Pulmonary artery endothelial cell (primary cell): ENCODE measurements around the gene CENPC. TPM values are rescaled to one million over a fixed set of nuclear protein-coding genes. Genes with fewer than 3 reads are reported as not detected.
"Not testable (repeated sequence)": the region's sequence is repeated elsewhere in the genome, so short reads cannot be mapped to it uniquely, and the experiment has no call there.

Experiments used
- DNase-seq: peaks from one replicate; pipeline ENCODE4 v3.0.0-alpha.2; 2011; ENCODE audit warnings: low read depth, low spot score
- total RNA-seq: library from RNA; depleted of rRNA; stranded (reverse); fragments of >200 nt; gene quantifications from 2 replicates; pipeline ENCODE4 v1.2.3, GENCODE V29; 2014

CENPC gene
- total RNA-seq, 1 donor from 2014 or later = 11.9 TPM

DNA sequence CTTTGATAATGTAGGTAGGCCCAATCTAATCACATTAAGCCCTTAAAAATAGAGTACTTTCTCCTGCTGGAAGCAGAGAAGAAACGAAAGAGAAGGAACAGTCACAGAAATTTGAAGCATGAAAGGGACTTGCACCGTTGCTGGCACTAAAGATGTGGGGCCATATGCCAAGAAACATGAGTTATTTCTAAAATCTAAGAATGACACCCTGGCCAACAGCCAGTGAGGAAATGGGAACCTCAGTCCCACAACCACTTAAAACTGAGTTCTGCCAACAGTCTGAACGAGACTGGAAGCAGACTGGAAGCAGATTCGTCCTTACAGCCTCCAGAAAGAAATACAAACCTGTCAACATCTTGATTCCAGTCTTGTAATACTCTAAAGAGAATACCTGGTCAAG, 70.1 kb downstream of the CENPC start:
- DNase-seq = no peak

DNA sequence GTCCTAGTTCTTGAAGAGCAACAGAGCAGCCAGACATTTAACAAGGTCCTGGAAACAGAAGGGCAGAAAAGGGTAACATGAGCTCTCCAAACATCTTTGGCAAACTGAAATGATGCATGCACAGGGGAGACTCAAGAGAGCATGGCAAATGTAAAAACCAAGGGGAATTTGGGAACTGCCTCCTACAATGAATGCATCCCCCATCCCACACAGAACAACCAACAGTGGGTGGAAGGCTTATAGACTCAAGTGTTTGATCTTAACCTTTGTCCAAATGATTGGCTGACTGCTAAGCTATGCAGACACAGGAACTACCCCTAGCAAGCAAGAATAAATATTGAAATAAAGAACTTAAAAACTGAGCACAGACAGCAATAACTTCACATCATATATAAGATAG, 74.4 kb downstream of the CENPC start:
- DNase-seq = no peak

DNA sequence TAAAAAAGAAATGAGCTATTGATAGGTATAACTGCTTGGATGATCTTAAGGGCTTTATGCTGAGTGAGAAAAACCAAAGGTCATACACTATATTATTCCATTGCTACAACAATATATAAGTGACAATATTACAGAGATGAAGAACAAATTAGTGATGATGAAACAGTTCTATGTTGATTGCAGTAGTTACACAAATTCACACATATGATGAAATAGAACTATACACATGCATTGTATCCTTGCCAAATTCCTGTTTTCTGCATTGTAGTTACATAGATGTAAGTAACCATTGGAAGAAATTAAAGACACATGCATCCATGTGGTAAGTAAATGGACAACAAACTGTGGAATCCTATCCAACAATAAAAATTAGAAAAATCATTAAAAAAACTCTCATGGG, 76.5 kb downstream of the CENPC start:
- no peak for DNase-seq

DNA sequence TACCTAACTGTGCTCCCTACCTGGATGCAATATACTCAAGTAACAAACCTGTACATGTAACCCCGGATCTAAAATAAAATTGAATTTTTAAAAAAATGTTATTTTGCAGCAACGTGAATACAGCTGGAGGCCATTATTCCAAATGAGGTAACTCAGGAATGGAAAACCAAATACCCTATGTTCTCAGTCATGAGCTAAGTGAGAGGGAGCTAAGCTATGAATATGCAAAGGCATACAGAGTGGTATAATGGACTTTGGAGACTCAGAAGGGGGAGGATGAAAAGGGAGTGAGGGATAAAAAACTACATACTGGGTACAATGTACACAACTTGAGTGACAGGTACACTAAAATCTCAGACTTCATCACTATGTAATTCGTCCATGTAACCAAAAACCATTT, 78.6 kb downstream of the CENPC start:
- no peak for DNase-seq

DNA sequence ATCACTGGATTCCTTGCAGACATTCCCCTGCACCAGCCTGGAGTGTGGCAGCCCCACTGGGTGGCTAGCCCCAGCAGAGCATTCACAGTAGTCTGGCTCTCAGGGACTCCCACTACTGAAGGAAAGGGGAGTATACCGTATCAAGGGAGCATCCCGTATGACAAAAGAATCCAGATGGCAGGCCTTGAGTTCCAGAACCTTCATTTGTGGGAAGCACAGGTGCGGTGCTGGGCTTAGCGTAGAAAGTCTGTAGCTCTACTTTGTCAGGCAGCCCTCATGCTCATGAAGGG, 79.6 kb downstream of the CENPC start:
- no peak for DNase-seq

DNA sequence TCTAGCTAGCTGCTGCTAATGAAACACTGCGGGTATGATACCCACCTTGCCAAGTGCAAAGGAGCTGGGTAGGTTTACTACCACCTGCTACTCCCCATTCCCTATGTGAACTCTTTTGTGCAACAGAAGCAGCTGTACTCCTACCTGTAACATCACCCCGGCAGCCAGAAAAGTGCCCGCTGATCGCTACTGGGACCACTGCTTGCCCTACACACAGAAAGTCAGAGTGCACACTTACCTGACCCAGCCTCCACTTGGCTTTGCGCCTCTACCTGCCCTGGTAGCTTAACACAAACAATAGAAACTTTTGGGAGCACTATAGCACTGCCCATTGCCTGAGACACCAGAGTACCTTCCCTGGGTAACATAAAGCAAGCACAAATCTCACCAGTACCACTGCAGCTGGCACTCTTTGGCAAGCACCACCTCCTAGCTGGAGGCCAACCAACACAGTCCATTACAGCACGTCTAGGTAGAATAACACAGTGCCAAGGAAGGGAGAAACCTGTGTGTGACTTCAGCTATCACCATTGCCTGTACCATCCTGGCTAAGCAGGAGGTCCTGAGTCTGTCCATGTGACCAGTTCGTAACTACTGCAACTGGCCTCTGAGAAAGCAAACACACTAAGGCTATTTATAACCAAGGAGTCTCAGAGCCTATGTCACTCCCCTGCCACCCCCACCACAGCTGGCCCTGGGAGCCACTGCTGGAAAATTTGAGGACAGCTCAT, 80.1 kb downstream of the CENPC start:
- no peak for DNase-seq

DNA sequence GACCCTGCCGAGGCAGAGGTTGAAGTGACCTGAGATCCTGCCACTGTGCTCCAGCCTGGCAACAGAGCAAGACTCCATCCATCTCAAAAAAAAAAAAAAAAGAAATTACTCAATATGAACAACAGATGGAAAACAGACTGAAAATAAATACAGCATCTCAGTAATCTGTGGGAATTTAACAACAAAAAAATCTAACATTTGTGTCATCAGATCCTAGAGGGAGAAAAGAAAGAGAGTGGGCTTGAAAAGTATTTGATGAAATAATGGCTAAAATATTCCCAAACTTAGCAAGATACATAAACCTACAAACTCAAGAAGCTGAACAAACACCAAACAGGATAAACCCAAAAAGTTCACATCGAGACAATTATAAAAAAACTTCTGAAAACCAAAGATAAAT, 84.7 kb downstream of the CENPC start:
- DNase-seq = no peak

DNA sequence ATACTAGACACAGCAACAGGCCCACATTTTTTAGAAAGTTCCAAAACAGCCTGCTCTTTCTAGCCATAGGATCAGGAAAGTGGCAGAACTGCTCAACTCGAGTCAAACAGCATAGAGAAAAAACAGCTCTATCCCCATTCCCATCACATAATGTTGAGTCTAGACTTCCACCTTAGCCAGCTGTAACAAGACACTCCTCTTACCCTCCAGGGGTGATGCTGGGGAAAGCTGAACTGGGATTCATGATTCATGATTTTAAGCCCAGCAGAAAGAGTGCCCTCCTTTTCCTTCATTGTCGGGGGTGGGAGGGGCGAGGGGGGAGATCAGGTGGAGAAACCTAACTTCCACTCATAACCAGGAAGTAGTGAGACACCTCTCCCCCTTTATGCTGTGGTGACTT, 86.1 kb downstream of the CENPC start:
- no peak for DNase-seq

DNA sequence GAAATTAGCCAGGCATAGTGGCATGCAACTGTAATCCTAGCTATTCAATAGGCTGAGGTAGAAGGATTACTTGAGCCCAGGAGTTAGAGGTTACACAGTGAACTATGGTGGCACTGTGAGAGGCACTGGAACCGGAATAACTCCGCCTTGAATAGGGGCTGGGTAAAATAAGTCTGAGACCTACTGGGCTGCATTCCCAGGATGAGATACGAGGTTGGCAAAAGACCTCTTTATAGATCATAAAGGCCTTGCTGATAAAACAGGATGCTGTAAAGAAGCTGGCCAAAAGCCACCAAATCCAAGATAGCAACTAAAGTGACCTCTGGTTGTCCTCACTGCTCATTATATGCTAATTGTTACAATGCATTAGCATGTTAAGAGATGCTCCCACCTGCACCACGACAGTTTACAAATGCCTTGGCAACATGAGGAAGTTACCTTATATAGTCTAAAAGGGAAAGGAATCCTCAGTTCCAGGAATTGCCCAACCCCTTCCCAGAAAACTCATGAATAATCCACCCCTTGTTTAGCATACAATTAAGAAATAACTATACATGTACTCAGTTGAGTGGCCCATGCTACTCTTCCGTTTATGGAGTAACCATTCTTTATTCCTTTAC, 88.6 kb downstream of the CENPC start:
- DNase-seq = no peak

DNA sequence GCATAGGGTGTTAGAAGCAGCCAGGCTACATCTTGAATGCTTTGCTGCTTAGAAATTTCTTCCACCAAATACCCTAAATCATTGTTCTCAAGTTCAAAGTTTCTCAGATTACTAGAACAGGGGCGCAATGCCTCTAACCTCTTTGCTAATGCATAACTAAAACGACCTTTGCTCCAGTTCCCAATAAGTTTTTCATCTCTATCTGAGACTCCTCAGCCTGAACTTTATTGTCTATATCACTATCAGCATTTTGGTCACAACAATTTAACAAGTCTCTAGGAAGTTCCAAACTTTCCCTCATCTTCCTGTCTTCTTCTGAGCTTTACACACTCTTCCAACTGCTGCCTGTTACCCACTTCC, 92.5 kb downstream of the CENPC start:
- DNase-seq = not testable (repeated sequence)

DNA sequence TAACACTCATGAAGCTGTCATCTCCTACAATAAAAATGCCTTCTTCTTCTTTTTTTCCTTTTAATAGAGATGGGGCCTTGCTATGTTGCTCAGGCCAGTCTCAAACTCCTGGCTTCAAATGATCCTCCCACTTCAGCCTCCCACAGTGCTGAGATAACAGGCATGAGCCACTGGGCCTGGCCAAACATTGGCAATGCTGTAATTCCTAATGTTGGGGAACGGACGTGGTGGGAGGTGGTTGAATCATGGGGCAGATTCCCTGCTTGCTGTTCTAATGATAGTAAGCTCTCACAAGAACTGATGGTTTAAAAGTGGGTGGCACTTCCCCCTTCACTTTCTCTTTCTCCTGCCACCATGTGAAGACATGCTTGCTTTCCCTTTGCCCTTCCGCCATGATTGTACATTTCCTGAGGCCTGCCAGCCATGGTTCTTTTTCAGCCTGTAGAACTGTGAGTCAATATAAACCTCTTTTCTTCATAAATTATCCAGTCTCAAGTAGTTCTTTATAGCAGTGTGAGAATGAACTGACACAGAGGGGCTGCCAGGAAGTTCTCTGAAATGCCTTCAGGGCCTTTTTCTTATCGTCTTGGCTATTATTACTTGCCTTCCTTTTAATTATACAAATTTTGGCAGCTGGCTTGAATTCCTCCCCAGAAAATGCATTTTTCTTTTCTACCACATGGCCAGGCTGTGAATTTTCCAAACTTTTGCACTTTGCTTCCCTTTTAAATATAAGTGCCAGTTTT, 93.0 kb downstream of the CENPC start:
- DNase-seq = no peak

DNA sequence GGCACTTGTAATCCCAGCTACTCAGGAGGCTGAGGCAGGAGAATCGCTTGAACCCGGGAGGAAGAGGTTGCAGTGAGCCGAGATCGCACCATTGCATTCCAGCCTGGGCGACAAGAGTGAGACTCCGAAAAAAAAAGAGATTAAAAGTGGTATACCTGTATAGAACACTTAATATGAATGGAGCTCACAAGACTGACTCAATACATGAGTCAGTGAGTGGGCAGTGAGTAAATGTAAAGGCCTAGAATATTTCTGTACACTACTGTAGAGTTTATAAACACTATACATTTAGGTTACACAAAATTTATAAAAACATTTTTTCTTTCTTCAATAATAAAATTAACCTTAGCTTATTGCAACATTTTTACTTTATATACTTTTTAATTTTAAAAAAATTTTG, 93.8 kb downstream of the CENPC start:
- DNase-seq = no peak

DNA sequence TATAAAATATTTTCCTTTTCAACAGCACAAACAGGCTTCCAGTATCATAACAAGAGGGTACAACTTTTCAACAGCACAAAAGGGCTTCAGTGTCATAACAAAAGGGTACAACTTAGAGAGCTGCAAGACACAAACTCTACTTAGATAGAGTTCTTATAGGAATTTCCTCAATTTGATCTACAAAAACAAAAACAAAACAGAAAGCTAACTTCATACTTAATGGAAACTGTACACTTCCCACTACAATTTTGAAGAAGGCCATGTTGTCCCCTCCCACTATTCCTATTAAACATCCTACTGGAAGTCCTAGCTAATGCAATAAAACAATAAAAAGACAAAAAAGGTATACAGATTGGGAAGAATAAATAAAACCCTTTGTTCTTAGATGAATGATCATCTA, 96.7 kb downstream of the CENPC start:
- DNase-seq = no peak

DNA sequence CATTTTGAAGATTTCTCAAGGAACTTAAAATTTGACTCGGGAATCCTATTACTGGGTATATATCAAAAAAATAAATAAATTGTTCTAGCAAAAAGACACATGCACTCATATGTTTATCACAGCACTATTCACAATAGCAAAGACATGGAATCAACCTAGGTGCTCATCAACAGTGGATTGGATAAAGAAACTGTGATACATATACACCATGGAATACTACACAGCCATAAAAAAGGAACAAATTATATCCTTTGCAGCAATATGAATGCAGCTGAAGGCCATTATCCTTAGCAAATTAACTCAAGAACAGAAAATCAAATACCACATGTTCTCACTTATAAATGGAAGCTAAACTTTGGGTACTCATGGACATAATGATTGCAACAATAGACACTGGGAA, 97.4 kb downstream of the CENPC start:
- DNase-seq = no peak

DNA sequence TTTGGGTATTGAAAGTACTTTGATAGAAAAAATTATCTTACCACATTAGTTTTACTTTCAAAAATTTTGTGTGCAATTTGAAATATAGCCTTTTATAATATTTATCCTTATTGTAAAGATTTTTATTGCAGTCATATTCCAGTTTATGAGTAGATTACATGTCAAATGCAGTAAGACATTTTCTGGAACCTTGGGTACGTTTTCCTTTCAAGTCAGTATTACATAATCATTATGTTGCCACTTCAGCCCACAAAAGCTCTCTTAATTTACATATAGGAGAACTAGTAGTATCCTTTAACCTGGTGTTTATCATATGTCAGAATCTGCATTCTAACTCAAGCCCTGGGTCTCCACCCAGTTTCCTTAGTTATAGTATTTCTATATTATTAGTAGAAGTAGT, 98.5 kb downstream of the CENPC start:
- no peak for DNase-seq

DNA sequence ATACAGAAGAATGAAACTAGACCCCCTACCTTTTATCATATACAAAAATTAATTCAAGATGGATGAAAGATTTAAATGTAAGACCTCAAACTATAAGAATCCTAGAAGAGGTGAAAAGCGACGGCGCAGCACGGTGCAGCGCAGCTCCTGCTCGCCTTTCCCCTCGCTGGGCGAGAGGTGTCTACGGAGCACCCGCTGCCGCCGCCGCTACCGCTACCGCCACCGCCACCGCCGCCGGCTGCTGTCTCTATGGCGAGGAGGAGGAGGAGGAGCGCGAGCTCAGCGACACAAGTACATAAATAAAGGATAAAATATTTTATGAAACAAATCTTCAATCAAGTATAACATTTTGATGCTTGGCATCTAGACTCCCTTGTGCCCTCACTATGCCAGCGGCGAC, 99.4 kb downstream of the CENPC start:
- not testable (repeated sequence) for DNase-seq

DNA sequence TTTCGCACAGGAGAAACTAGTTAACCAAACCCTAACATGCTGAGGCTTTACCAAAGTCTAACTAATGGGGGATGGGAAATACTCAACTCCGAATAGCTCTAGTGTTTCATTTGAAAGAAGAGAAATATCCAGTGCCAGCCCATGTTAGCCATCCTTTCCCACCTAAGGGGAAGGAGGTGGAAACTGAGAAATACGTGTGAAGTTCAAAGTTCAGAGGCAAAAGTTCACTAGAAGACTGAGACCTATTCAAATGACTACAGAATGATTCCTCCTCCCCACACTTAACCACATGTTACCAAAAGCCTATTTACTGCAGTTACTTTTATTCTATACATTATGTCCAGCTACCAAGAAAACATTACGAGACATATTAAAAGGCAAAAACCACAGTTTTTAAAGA, 106.3 kb downstream of the CENPC start:
- DNase-seq = no peak

DNA sequence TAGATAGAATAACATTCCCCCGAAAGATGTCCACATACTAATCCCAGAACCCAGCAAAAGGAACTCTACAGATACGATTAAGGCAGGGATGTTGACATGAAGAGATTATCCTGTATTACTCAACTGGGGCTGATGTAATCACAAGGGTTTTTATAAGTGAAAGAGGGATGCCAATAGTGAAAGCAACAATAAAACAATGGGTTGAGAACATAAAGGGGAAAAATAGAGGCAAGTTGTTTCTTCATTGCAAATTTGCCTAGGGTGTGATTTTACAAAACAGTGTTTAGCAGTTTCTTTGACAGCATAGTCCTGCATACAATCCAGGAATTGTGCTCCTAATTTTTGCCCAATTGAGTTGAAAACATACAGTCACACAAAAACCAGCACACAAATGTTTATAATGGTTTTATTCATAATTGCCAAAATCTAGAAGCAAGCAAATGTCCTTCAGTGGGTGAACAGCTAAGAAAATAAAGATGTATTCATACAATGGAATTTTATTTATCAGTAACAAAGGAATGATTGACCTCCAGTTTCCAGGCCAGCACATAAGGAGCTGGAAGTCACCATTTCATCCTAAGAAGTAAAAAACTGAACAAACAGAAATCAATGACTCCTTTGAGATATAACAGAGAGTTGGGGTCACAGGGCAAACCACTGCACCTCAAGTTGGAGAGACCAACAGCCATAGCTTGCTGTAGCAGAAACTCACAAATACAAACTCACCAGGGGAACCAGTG, 107.2 kb downstream of the CENPC start:
- DNase-seq = peak; percentile 33

DNA sequence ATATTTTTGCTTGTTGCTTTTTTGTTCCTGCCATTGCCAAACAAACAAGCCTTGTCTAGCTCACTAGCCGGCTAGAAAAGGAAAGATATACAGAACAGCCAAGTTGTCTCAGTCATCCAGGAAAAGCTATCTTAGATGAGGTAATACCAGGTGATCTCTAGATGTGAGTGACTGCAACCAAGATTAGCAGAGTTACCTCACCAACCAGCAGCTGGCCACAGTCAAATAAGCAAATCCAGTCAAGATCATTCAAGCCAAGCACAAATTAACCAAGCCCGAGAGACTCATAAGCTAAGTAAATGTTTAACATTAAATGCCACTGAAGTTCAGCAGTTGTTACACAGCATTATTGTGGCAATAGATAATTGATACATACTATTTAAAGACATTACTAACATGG, 108.6 kb downstream of the CENPC start:
- no peak for DNase-seq

DNA sequence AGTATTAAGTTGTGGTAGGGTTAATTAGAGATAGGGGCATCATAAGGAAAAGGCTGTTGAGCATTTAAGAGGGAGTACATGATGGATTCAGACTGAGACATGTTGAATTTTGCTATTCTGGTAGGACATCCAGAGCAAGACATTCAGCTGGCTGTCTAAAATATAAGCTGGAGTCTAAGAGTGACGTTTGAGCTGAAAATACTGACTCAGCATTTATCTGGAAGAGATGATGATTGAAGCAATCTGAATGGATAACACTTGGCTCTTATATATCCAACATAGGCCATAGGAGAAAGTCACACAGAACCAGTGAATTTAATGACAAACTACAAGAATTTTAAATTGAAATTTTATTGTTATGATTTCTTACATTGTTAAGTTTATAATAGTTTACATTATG, 114.3 kb downstream of the CENPC start:
- no peak for DNase-seq

DNA sequence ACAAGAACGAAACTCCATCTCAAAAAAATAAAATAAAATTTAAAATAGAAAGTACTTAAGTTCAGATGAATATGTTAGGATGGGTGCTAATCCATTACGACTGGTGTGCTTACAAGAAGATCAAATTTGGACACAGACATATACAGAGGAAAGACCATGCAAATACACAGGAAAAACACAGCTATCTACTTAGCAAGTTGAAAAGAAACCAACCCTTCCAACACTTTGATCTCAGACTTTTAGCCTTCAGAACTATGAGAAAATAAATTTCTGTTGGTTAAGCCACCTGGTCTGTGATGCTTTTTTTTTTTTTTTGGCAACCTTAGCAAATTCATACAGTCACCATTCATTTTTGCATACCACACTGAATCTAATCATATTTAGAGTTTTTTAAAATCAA, 116.5 kb downstream of the CENPC start:
- DNase-seq = no peak
